ENCODE measurements around the gene HEMK1. TPM values are rescaled to one million over a fixed set of nuclear protein-coding genes. Genes with fewer than 3 reads are reported as not detected.

Gene HEMK1
- total and polyA plus RNA-seq, 2 experiments from 2014 or later: 23.3 to 37.4 TPM

DNA sequence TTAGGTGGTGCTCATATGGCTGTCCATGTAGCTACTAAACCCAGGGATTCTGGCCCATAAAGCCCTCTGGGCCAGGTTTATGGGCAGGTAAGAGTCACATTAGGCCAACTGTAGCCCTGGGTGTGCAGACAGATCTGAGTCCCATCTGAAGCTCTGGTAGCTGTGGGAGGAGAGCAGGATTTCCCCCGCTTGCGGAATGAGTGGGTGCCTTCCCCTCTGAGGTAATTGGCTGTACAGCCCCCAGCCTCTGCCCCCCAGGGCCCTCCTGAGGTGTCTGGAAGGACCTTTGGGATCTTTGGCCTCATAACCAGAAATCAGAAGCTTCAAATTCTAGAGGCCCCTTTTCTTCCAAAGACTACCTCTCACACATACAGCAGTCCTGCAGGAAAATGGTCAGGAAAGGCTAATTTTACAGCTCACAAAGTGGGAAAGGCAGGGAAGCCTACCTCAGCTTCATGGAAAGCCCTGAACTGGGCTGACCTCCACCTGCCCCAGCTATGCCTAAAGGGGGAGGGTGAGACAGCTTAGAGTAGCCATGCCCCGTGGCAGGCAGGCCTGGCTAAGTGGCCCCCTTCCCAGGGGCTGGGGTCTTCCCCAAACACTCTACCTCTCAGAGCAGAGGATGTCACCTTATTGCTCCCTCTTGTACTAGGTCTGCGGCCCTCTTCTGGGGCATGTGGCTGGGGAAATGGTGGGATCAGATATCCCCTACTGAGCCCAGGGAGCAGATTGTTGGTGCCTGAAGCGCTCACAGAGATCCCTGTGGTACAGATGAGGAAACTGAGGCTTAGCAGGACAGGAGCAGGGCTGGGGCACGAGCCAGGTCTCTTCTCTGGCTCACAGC is 16.8 kb downstream of the HEMK1 start:
- H3K27me3 ChIP-seq: no peaks in the 10 kb centered on the region
- H3K9me3 ChIP-seq (ENCODE audit: low read depth): no peaks in the 10 kb centered on the region
- H3K36me3 ChIP-seq: peaks cover 2% of the 10 kb centered on the region
- H3K4me1 ChIP-seq (ENCODE audit: low read depth): no peaks in the 10 kb centered on the region
- no peak overlapping the region for H3K27ac ChIP-seq
- TF ChIP-seq, protein P1, sequence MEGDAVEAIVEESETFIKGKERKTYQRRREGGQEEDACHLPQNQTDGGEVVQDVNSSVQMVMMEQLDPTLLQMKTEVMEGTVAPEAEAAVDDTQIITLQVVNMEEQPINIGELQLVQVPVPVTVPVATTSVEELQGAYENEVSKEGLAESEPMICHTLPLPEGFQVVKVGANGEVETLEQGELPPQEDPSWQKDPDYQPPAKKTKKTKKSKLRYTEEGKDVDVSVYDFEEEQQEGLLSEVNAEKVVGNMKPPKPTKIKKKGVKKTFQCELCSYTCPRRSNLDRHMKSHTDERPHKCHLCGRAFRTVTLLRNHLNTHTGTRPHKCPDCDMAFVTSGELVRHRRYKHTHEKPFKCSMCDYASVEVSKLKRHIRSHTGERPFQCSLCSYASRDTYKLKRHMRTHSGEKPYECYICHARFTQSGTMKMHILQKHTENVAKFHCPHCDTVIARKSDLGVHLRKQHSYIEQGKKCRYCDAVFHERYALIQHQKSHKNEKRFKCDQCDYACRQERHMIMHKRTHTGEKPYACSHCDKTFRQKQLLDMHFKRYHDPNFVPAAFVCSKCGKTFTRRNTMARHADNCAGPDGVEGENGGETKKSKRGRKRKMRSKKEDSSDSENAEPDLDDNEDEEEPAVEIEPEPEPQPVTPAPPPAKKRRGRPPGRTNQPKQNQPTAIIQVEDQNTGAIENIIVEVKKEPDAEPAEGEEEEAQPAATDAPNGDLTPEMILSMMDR (IDR thresholded peaks at IDR 0.05; ENCODE audit: low read depth, low read length): no peak
- H3K4me3 ChIP-seq: no peak overlapping the region
- no peak for DNase-seq (ENCODE audit: low read depth in 1 of 2, low spot score in 1 of 2)

DNA sequence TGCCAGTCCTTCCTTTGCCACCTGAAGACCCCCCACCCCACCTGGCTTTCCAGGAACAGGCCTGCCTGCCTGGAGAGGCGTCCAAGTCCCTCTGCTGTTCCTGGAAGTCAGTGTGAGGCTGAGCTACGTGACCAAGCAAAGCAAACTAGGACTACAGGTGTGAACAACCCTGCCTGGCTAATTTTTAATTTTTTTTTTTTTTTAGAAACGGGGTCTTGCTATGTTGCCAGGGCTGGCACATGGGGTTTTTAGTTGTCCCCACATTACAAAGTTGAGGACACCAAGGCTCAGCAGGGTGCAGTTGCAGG is 17.4 kb downstream of the HEMK1 start:
- H3K4me3 ChIP-seq: no peak overlapping the region
- H3K4me1 ChIP-seq (ENCODE audit: low read depth): no peaks in the 10 kb centered on the region
- H3K27me3 ChIP-seq: no peaks in the 10 kb centered on the region
- H3K27ac ChIP-seq: no peak overlapping the region
- H3K36me3 ChIP-seq: peaks cover 2% of the 10 kb centered on the region
- TF ChIP-seq, protein P1 (IDR thresholded peaks at IDR 0.05; ENCODE audit: low read depth, low read length): no peak
- no peak for DNase-seq (ENCODE audit: low read depth in 1 of 2, low spot score in 1 of 2)
- no peaks in the 10 kb centered on the region for H3K9me3 ChIP-seq (ENCODE audit: low read depth)

DNA sequence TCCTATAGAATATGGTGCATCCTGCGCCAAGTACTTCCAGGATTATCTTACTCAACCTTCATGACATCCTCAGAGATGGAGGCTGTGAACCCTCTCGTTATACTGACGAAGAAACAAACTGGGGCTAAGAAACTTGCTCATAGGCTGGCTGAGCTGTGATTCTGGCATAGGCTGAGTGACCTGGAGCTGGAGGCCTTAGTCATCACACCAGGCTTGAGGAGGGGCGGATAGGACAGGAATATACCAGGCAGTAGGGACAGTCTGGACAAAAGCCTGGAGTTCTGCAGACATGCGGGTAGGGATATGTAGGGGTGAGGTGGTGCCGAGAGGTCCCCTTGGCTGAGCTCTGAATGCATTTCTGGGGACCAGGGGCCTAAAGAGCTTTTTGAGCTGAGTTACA is 18.1 kb downstream of the HEMK1 start:
- no peak for DNase-seq (ENCODE audit: low read depth in 1 of 2, low spot score in 1 of 2)

DNA sequence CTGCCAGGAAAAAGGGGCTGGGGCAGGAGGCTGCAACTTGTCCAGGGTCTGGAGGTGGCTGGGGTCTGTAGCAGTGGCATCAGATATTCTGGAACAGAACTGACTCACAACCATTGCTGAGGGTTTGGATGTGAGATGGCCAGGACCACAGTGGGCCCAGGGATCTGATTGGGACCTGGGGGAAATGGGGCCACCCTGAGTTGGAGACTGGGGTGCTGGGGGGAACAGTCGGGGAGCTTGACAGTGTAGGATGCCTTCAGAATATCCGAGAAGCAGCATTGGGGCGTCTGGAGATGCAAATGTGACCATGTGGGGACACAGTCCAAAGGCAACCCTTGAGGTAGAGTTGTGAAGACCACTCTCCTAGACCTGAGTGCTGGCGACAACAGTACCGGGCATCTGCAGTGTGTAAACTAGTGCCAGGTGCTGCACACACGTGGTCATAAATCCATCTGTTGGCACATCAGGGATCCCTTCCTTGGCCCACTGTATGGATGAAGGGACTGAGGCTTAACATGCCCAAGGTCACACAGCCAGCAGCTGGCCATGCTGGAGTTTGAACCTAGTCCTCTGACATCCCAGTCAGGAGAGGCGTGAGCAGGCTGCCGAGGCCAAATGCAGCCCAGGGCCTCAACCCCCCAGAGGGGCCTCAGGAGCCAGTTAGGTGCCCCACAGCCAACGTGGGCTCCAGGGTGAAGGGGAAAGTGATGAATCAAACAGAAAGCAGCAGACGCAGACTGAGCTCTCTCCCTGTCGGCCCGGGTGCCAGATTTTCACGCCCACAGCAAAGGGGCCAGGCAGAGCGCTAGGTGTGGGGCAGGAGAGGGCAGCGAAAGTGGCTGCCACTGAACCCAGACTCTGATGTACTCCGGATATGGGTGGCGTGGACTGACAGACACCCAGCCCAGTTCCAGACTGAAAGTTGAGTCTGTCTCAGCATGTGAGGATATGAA is 18.8 kb downstream of the HEMK1 start:
- Histone ChIP-seq H3K4me3 (no peak overlapping the region), H3K27me3 (no peaks in the 10 kb centered on the region), H3K27ac (no peak overlapping the region), H3K36me3 (peaks cover 2% of the 10 kb centered on the region), H3K9me3 (ENCODE audit: low read depth) (no peaks in the 10 kb centered on the region), H3K4me1 (ENCODE audit: low read depth) (no peaks in the 10 kb centered on the region)
- TF ChIP-seq, protein P1 (IDR thresholded peaks at IDR 0.05; ENCODE audit: low read depth, low read length): no peak
- DNase-seq (ENCODE audit: low read depth in 1 of 2, low spot score in 1 of 2): no peak

More for the DNA sequence above, 18.1 kb downstream of the HEMK1 start:
- Histone ChIP-seq H3K4me1 (ENCODE audit: low read depth) (no peaks in the 10 kb centered on the region), H3K27ac (no peak overlapping the region), H3K4me3 (no peak overlapping the region), H3K36me3 (peaks cover 2% of the 10 kb centered on the region), H3K9me3 (ENCODE audit: low read depth) (no peaks in the 10 kb centered on the region), H3K27me3 (no peaks in the 10 kb centered on the region)
- TF ChIP-seq, protein P1 (IDR thresholded peaks at IDR 0.05; ENCODE audit: low read depth, low read length): no peak

DNA sequence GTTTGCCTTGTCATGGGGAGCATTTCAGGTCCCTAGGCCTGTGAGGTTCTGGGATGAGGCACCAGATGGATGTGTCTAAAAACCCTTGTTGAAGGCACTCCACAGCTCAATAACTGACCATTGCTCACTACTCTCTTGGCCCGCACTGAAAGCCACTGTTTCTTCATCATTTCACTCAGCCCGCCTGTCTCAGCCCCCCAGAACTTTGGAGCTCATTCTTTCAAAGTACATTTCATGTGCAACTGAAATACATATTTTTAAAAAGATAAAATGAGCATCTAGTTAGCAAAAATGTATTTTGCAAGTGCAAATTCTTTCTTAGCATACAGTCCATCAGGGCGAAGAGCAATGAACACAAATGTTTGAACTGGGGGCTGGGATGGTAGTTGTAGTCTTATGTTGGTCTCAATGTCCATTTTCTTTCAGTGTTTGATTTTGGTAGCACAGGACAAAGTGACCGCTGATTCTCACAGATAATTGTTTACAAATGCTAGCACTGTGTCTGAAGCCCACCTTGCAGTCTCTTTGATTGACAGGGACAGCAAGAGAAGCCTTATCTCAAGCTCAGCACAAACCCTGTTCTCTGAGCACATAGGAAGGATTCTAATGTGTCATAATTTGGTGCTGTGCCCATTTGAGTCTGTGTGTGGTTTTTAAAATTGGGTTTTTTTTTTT is 19.6 kb downstream of the HEMK1 start:
- H3K4me3 ChIP-seq: no peak overlapping the region
- H3K4me1 ChIP-seq (ENCODE audit: low read depth): no peaks in the 10 kb centered on the region
- H3K36me3 ChIP-seq: peaks cover 2% of the 10 kb centered on the region
- TF ChIP-seq, protein P1 (IDR thresholded peaks at IDR 0.05; ENCODE audit: low read depth, low read length): no peak
- peak in 1 of 2 donors; percentile 39 for DNase-seq (ENCODE audit: low read depth in 1 of 2, low spot score in 1 of 2)
- no peaks in the 10 kb centered on the region for H3K27me3 ChIP-seq
- H3K27ac ChIP-seq: no peak overlapping the region
- no peaks in the 10 kb centered on the region for H3K9me3 ChIP-seq (ENCODE audit: low read depth)
